Adipocyte (in vitro differentiated cells): ENCODE measurements around the gene RIPK4.
"Not testable (repeated sequence)": the region's sequence is repeated elsewhere in the genome, so short reads cannot be mapped to it uniquely, and the experiment has no call there.

Experiments
- DNase-seq: peaks from one replicate; pipeline ENCODE4 v3.0.0-alpha.2; 2015; ENCODE audit warnings: low read depth
- H3K27me3 ChIP-seq: replicated peaks from 2 replicates; pipeline ENCODE4 v1.7.0; 2013; ENCODE audit warnings: mild to moderate bottlenecking, low read length, moderate library complexity; ENCODE audit not compliant: control insufficient read depth, insufficient read depth
- H3K36me3 ChIP-seq: 2 replicates; pipeline ENCODE4 v1.7.0; 2013; ENCODE audit warnings: low read length, mild to moderate bottlenecking, moderate library complexity; ENCODE audit not compliant: control insufficient read depth, insufficient read depth, severe bottlenecking
- H3K4me1 ChIP-seq: 2 replicates; pipeline ENCODE4 v1.7.0; 2013; ENCODE audit warnings: mild to moderate bottlenecking, low read length, moderate library complexity; ENCODE audit not compliant: control insufficient read depth, insufficient read depth
- H3K4me3 ChIP-seq: 2 replicates; pipeline ENCODE4 v1.7.0; 2013; ENCODE audit warnings: mild to moderate bottlenecking, low read length, moderate library complexity
- H3K9ac ChIP-seq: 2 replicates; pipeline ENCODE4 v1.7.0; 2013; ENCODE audit warnings: mild to moderate bottlenecking, low read length, moderate library complexity
- H3K9me3 ChIP-seq: 2 replicates; pipeline ENCODE4 v1.7.0; 2013; ENCODE audit warnings: mild to moderate bottlenecking, low read length, moderate library complexity; ENCODE audit not compliant: control insufficient read depth

Gene RIPK4

GRCh38 chr21:41717573-41718330, 49.1 kb downstream of the RIPK4 start:
- DNase-seq: no peak
- no peak overlapping the region for H3K4me3 ChIP-seq

GRCh38 chr21:41716751-41717150, 50.1 kb downstream of the RIPK4 start:
- no peaks in the 10 kb centered on the region for H3K4me1 ChIP-seq
- no peak overlapping the region for H3K4me3 ChIP-seq
- H3K9me3 ChIP-seq: no peaks in the 10 kb centered on the region
- H3K27me3 ChIP-seq: peaks cover 65% of the 10 kb centered on the region
- no peaks in the 10 kb centered on the region for H3K36me3 ChIP-seq
- no peak overlapping the region for H3K9ac ChIP-seq
- no peak for DNase-seq

More at GRCh38 chr21:41717573-41718330, 49.1 kb downstream of the RIPK4 start:
- Histone ChIP-seq H3K27me3 (peaks cover 57% of the 10 kb centered on the region), H3K9ac (no peak overlapping the region), H3K4me1 (no peaks in the 10 kb centered on the region), H3K36me3 (no peaks in the 10 kb centered on the region), H3K9me3 (no peaks in the 10 kb centered on the region)

- Histone ChIP-seq H3K4me3 (no peak overlapping the region), H3K9me3 (no peaks in the 10 kb centered on the region), H3K36me3 (no peaks in the 10 kb centered on the region), H3K4me1 (no peaks in the 10 kb centered on the region), H3K9ac (no peak overlapping the region), H3K27me3 (peaks cover 74% of the 10 kb centered on the region)
- no peak for DNase-seq
These were observed 51.1 kb downstream of the RIPK4 start for GRCh38 chr21:41715649-41716281.

GRCh38 chr21:41714299-41714865, 52.5 kb downstream of the RIPK4 start:
- not testable (repeated sequence) for H3K4me1 ChIP-seq, H3K36me3 ChIP-seq, DNase-seq, H3K9me3 ChIP-seq, H3K4me3 ChIP-seq, H3K9ac ChIP-seq
- peaks cover 88% of the 10 kb centered on the region for H3K27me3 ChIP-seq

- DNase-seq: no peak
- Histone ChIP-seq H3K4me1 (no peaks in the 10 kb centered on the region), H3K36me3 (no peaks in the 10 kb centered on the region), H3K9ac (no peak overlapping the region), H3K9me3 (no peaks in the 10 kb centered on the region), H3K27me3 (peaks cover 88% of the 10 kb centered on the region), H3K4me3 (no peak overlapping the region)
These were observed 53.2 kb downstream of the RIPK4 start for GRCh38 chr21:41713495-41714281.

- no peak for DNase-seq
- Histone ChIP-seq H3K27me3 (peaks cover 84% of the 10 kb centered on the region), H3K4me1 (no peaks in the 10 kb centered on the region), H3K36me3 (no peaks in the 10 kb centered on the region), H3K9ac (no peak overlapping the region), H3K4me3 (no peak overlapping the region), H3K9me3 (no peaks in the 10 kb centered on the region)
These were observed 54.1 kb downstream of the RIPK4 start for GRCh38 chr21:41712730-41713129.

- no peak overlapping the region for H3K9ac ChIP-seq
- no peak overlapping the region for H3K4me3 ChIP-seq
- H3K36me3 ChIP-seq: no peaks in the 10 kb centered on the region
- H3K4me1 ChIP-seq: no peaks in the 10 kb centered on the region
- no peaks in the 10 kb centered on the region for H3K9me3 ChIP-seq
- DNase-seq: no peak
- peaks cover 83% of the 10 kb centered on the region for H3K27me3 ChIP-seq
These were observed 54.7 kb downstream of the RIPK4 start for GRCh38 chr21:41712201-41712600.

GRCh38 chr21:41711416-41712007, 55.3 kb downstream of the RIPK4 start:
- H3K4me3 ChIP-seq: no peak overlapping the region
- peaks cover 79% of the 10 kb centered on the region for H3K27me3 ChIP-seq
- H3K36me3 ChIP-seq: no peaks in the 10 kb centered on the region
- H3K9ac ChIP-seq: no peak overlapping the region
- no peaks in the 10 kb centered on the region for H3K4me1 ChIP-seq
- H3K9me3 ChIP-seq: peaks cover 6% of the 10 kb centered on the region
- DNase-seq: no peak

GRCh38 chr21:41710823-41711160, 56.1 kb downstream of the RIPK4 start:
- Histone ChIP-seq H3K4me1 (no peaks in the 10 kb centered on the region), H3K9me3 (peaks cover 7% of the 10 kb centered on the region)
- DNase-seq: no peak

GRCh38 chr21:41709965-41710822, 56.7 kb downstream of the RIPK4 start:
- H3K4me1 ChIP-seq: no peaks in the 10 kb centered on the region
- peaks cover 74% of the 10 kb centered on the region for H3K27me3 ChIP-seq
- peaks cover 7% of the 10 kb centered on the region for H3K9me3 ChIP-seq
- H3K36me3 ChIP-seq: no peaks in the 10 kb centered on the region
- DNase-seq: no peak
- H3K4me3 ChIP-seq: no peak overlapping the region
- H3K9ac ChIP-seq: no peak overlapping the region

More at GRCh38 chr21:41710823-41711160, 56.1 kb downstream of the RIPK4 start:
- H3K36me3 ChIP-seq: no peaks in the 10 kb centered on the region
- H3K4me3 ChIP-seq: no peak overlapping the region
- no peak overlapping the region for H3K9ac ChIP-seq
- peaks cover 74% of the 10 kb centered on the region for H3K27me3 ChIP-seq
